Measurements from ENCODE around the gene DGKG.

Gene DGKG

GRCh38 chr3:186132487-186132886 is 229.5 kb downstream of the DGKG start:
- no peak for DNase-seq

GRCh38 chr3:186129206-186129605 is 232.8 kb downstream of the DGKG start:
- DNase-seq: no peak

- DNase-seq: no peak
Measured at GRCh38 chr3:186128158-186128557, 233.9 kb downstream of the DGKG start.

- no peak for DNase-seq
Measured at GRCh38 chr3:186127463-186127862, 234.6 kb downstream of the DGKG start.

GRCh38 chr3:186125118-186125517 is 236.9 kb downstream of the DGKG start:
- no peak for DNase-seq

GRCh38 chr3:186124592-186124991 is 237.4 kb downstream of the DGKG start:
- DNase-seq: no peak

- DNase-seq: no peak
Measured at GRCh38 chr3:186123012-186123411, 239.0 kb downstream of the DGKG start.

GRCh38 chr3:186121968-186122367 is 240.1 kb downstream of the DGKG start:
- DNase-seq: no peak

GRCh38 chr3:186121278-186121677 is 240.8 kb downstream of the DGKG start:
- DNase-seq: no peak

GRCh38 chr3:186119499-186119898 is 242.5 kb downstream of the DGKG start:
- no peak for DNase-seq

- no peak for DNase-seq
Measured at GRCh38 chr3:186118692-186119091, 243.3 kb downstream of the DGKG start.

GRCh38 chr3:186117521-186118134 is 244.4 kb downstream of the DGKG start:
- DNase-seq: no peak

GRCh38 chr3:186115239-186115996 is 246.6 kb downstream of the DGKG start:
- no peak for DNase-seq

GRCh38 chr3:186110975-186111974 is 250.8 kb downstream of the DGKG start:
- DNase-seq: no peak

GRCh38 chr3:186109897-186110803 is 251.9 kb downstream of the DGKG start:
- DNase-seq: no peak

- peak; percentile 100 for DNase-seq
Measured at GRCh38 chr3:186108941-186109865, 252.8 kb downstream of the DGKG start, which contains the start of gene ETV5. TSS of gene ETV5 (minus strand) at chr3:186109089. CDS start at chr3:186105868, 3,221 bp downstream.

- peak; percentile 40 for DNase-seq
Measured at GRCh38 chr3:186108106-186108940, 253.7 kb downstream of the DGKG start.

- peak; percentile 93 for DNase-seq
Measured at GRCh38 chr3:186107215-186108105, 254.6 kb downstream of the DGKG start.

- DNase-seq: no peak
Measured at GRCh38 chr3:186105543-186105942, 256.5 kb downstream of the DGKG start.
